HEK293T (cell line): ENCODE measurements around the gene UNC5B.

Experiments
- BHLHE40 ChIP-seq: fragments of 450-650 bp; IDR thresholded peaks from 2 replicates; pipeline ENCODE4 v1.6.1; 2016; ENCODE audit warnings: mild to moderate bottlenecking, moderate library complexity, borderline replicate concordance
- ELF4 ChIP-seq: fragments of 450-650 bp; IDR thresholded peaks from 2 replicates; pipeline ENCODE4 v1.6.1; 2017; ENCODE audit warnings: antibody characterized with exemption
- FOXA1 ChIP-seq: fragments of 450-650 bp; IDR thresholded peaks from 2 replicates; pipeline ENCODE4 v1.6.1; 2016; ENCODE audit warnings: mild to moderate bottlenecking
- FOXK2 ChIP-seq: fragments of 450-650 bp; IDR thresholded peaks from 2 replicates; pipeline ENCODE4 v1.6.1; 2016; ENCODE audit warnings: mild to moderate bottlenecking
- FOXM1 ChIP-seq: fragments of 450-650 bp; IDR thresholded peaks from 2 replicates; pipeline ENCODE4 v1.6.1; 2017; ENCODE audit warnings: mild to moderate bottlenecking, borderline replicate concordance
- HDGF ChIP-seq: fragments of 450-650 bp; IDR thresholded peaks from 2 replicates; pipeline ENCODE4 v1.6.1; 2017; ENCODE audit warnings: antibody characterized with exemption, borderline replicate concordance
- LEF1 ChIP-seq: fragments of 450-650 bp; IDR thresholded peaks from 2 replicates; pipeline ENCODE4 v1.6.1; 2017; ENCODE audit warnings: mild to moderate bottlenecking, borderline replicate concordance
- NFRKB ChIP-seq: fragments of 450-650 bp; IDR thresholded peaks from 2 replicates; pipeline ENCODE4 v1.6.1; 2016; ENCODE audit warnings: mild to moderate bottlenecking, moderate library complexity
- SP1 ChIP-seq: fragments of 450-650 bp; IDR thresholded peaks from 2 replicates; pipeline ENCODE4 v1.6.1; 2017
- SUZ12 ChIP-seq: fragments of 450-650 bp; IDR thresholded peaks from 2 replicates; pipeline ENCODE4 v1.6.1; 2016; ENCODE audit warnings: mild to moderate bottlenecking
- TARDBP ChIP-seq: fragments of 450-650 bp; IDR thresholded peaks from 2 replicates; pipeline ENCODE4 v1.6.1; 2016
- ZNF384 ChIP-seq: fragments of 450-650 bp; IDR thresholded peaks from 2 replicates; pipeline ENCODE4 v1.6.1; 2016
- TF ChIP-seq, protein P1 (sequence below): fragments of 450-650 bp; IDR thresholded peaks from 2 replicates; pipeline ENCODE4 v1.6.1; 2016

DNA sequence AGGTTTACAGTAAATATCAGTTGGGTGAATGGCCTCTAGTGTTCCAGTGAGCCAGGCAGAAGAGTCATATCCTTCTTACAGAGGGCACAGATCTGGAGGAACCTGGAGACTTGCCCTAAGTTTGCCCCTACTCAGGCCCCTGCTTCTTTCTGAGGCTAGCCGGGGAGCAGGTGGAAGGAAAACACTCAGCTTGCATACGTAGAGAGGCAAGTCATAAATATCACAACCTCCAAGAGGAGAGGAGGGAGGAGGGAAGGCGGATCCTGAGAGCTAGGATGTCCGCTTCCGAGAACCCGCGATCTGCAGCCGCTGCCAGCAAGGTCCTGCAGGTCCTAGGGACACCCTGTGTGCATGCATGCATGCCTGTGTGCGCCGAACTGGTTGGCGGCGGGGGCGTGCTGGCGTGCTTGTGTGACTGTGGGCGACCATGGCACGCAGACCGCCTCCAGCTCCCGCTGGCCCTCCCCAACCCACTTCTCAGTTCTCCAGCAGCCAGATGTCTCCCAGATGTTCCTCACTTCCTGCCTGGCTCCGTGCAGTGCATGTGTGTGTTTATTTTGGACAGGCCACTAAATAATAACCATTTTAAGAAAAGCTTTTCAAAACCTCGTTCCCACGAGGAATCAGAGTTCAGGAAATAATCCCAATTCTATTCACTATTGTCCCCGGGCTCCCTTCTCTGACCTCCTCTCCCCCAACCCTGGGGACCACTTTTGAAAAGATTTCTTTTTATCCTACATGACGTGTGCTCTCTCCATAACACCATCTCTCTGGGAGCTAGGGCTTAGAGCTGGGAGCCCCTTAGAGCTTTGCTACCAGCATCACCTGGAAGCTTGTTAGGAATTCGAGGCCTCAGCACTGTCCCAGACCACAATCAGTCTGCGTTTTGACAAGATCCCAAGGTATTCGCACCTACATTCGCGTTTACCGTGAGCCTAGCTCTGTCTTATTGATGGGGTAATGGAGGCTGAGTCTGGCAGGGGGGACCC, 32.4 kb downstream of the UNC5B start:
- TF ChIP-seq TARDBP (no peak), FOXA1 (no peak), NFRKB (no peak), ELF4 (no peak), SUZ12 (no peak), SP1 (no peak), ZNF384 (no peak), BHLHE40 (no peak), FOXK2 (no peak), HDGF (no peak), FOXM1 (no peak), LEF1 (no peak)
- TF ChIP-seq, protein P1, sequence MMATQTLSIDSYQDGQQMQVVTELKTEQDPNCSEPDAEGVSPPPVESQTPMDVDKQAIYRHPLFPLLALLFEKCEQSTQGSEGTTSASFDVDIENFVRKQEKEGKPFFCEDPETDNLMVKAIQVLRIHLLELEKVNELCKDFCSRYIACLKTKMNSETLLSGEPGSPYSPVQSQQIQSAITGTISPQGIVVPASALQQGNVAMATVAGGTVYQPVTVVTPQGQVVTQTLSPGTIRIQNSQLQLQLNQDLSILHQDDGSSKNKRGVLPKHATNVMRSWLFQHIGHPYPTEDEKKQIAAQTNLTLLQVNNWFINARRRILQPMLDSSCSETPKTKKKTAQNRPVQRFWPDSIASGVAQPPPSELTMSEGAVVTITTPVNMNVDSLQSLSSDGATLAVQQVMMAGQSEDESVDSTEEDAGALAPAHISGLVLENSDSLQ = no peak
